Measurements from ENCODE around the gene DLST. TPM values are rescaled to one million over a fixed set of nuclear protein-coding genes. Genes with fewer than 3 reads are reported as not detected.
A peak's percentile ranks its signal among the peaks of the same experiment; 100 is the strongest.

Gene DLST
- total and polyA plus RNA-seq, 3 experiments from 2014 or later: 8.8 to 161 (median 160) TPM

GRCh38 chr14:74855021-74855420 is 26.7 kb upstream of the DLST start:
- H3K4me1 Mint-ChIP-seq: peaks cover 12 to 22% (median 22%) of the 10 kb centered on the region in 3 donors
- H3K27me3 ChIP-seq (ENCODE audit: insufficient read depth, low read length, poor library complexity, severe bottlenecking): no peaks in the 10 kb centered on the region
- no peak overlapping the region for H3K4me3 Mint-ChIP-seq
- H3K4me3 ChIP-seq (ENCODE audit: low read length): no peak overlapping the region
- peak overlapping the region in 1 of 8 donors; percentile 4 for H3K27ac Mint-ChIP-seq
- DNase-seq: no peak
- H3K27ac ChIP-seq (ENCODE audit: low read depth, low read length): no peak overlapping the region
- H3K36me3 Mint-ChIP-seq: peaks cover 0 to 7% (median 2%) of the 10 kb centered on the region in 3 donors
- no peaks in the 10 kb centered on the region for H3K27me3 Mint-ChIP-seq
- no peaks in the 10 kb centered on the region for H3K36me3 ChIP-seq (ENCODE audit: insufficient read depth, low read length)
- H3K9me3 ChIP-seq (ENCODE audit: low read length): no peaks in the 10 kb centered on the region
- no peaks in the 10 kb centered on the region for H3K9me3 Mint-ChIP-seq
- H3K4me1 ChIP-seq (ENCODE audit: insufficient read depth, low read length): peaks cover 26% of the 10 kb centered on the region
- ChIA-PET CTCF (interaction anchor here (1.1 to 13.5 kb wide), 3 partner anchors 17 to 52 kb away, joined by 3 to 334 read pairs (median 4); no protein-coding TSS in a partner anchor), POLR2A (interaction anchor here (0.5 kb wide), 1 partner anchor 214 kb away, joined by 4 read pairs; no protein-coding TSS in a partner anchor)

GRCh38 chr14:74855945-74856344 is 25.8 kb upstream of the DLST start:
- POLR2A ChIA-PET: interaction anchor here (0.6 kb wide), 1 partner anchor 21 kb away, joined by 6 read pairs; no protein-coding TSS in a partner anchor
- Mint-ChIP-seq H3K36me3 (peaks cover 0 to 7% (median 2%) of the 10 kb centered on the region in 3 donors), H3K4me3 (no peak overlapping the region), H3K27me3 (no peaks in the 10 kb centered on the region), H3K27ac (no peak overlapping the region), H3K9me3 (no peaks in the 10 kb centered on the region), H3K4me1 (peaks cover 13 to 26% (median 25%) of the 10 kb centered on the region in 3 donors)
- Histone ChIP-seq H3K27me3 (ENCODE audit: insufficient read depth, low read length, poor library complexity, severe bottlenecking) (no peaks in the 10 kb centered on the region), H3K36me3 (ENCODE audit: insufficient read depth, low read length) (no peaks in the 10 kb centered on the region), H3K4me1 (ENCODE audit: insufficient read depth, low read length) (peaks cover 31% of the 10 kb centered on the region), H3K4me3 (ENCODE audit: low read length) (no peak overlapping the region), H3K27ac (ENCODE audit: low read depth, low read length) (no peak overlapping the region), H3K9me3 (ENCODE audit: low read length) (no peaks in the 10 kb centered on the region)
- CTCF ChIA-PET: interaction anchor here (1.1 to 13.5 kb wide), 3 partner anchors 18 to 51 kb away, joined by 3 to 334 read pairs (median 4); no protein-coding TSS in a partner anchor
- DNase-seq: no peak

DNA sequence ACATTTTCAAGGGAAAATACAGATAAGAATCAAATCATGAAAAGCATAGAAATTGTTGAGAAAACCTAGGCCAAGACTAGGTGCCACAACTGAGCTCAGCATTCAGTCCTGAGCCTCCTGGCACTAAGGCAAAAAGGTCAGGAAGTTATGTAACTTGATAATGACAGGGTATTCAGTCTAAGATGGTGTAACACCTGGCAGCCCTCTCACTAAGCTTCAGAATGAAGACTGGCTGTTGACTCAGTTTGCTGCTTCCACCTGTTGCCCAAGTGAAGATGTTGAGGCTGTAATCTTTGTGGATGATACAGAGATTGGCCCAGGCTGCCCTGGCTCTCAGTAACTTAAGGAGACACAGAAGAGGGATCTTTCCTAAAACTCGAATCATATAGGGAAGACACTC is 25.4 kb upstream of the DLST start:
- ChIA-PET CTCF (interaction anchor here (0.9 to 13.5 kb wide), 3 partner anchors 22 to 51 kb away, joined by 3 to 334 read pairs (median 4); no protein-coding TSS in a partner anchor), POLR2A (interaction anchor here (0.6 kb wide), 1 partner anchor 21 kb away, joined by 6 read pairs; no protein-coding TSS in a partner anchor)
- no peak for DNase-seq
- Mint-ChIP-seq H3K36me3 (peaks cover 0 to 7% (median 2%) of the 10 kb centered on the region in 3 donors), H3K27ac (peak overlapping the region in 1 of 8 donors; percentile 16), H3K27me3 (no peaks in the 10 kb centered on the region), H3K4me1 (peaks cover 15 to 27% (median 27%) of the 10 kb centered on the region in 3 donors), H3K4me3 (no peak overlapping the region), H3K9me3 (no peaks in the 10 kb centered on the region)
- Histone ChIP-seq H3K27me3 (ENCODE audit: insufficient read depth, low read length, poor library complexity, severe bottlenecking) (no peaks in the 10 kb centered on the region), H3K36me3 (ENCODE audit: insufficient read depth, low read length) (no peaks in the 10 kb centered on the region), H3K4me3 (ENCODE audit: low read length) (no peak overlapping the region), H3K4me1 (ENCODE audit: insufficient read depth, low read length) (peaks cover 34% of the 10 kb centered on the region), H3K9me3 (ENCODE audit: low read length) (no peaks in the 10 kb centered on the region), H3K27ac (ENCODE audit: low read depth, low read length) (no peak overlapping the region)

DNA sequence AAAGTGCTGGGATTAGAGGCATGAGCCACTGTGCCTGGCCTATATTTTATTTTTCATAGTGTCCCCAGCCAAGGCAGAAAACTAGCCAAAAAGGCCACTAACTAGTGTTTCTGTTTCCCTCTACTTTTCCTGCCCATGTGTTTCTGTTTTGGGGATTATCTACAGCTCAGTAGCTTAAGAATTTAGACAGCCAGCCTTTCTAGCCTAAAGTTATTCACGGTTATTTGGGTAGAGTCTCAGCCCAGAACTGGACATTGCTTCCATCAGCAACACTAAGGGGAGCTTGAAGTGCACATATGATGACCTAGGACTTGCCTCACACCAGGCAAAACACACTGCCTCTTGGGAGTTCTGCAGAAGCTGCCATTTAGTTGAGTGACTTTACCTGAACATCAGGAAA is 23.7 kb upstream of the DLST start:
- Histone ChIP-seq H3K27ac (ENCODE audit: low read depth, low read length) (no peak overlapping the region), H3K36me3 (ENCODE audit: insufficient read depth, low read length) (no peaks in the 10 kb centered on the region), H3K4me3 (ENCODE audit: low read length) (no peak overlapping the region), H3K4me1 (ENCODE audit: insufficient read depth, low read length) (peaks cover 28% of the 10 kb centered on the region), H3K9me3 (ENCODE audit: low read length) (no peaks in the 10 kb centered on the region), H3K27me3 (ENCODE audit: insufficient read depth, low read length, poor library complexity, severe bottlenecking) (no peaks in the 10 kb centered on the region)
- H3K4me3 Mint-ChIP-seq: no peak overlapping the region
- POLR2A ChIA-PET: no interaction called here
- no peak overlapping the region for H3K27ac Mint-ChIP-seq
- H3K4me1 Mint-ChIP-seq: peaks cover 10 to 18% (median 18%) of the 10 kb centered on the region in 3 donors
- H3K27me3 Mint-ChIP-seq: peaks cover 0 to 1% of the 10 kb centered on the region in 2 donors
- CTCF ChIA-PET: interaction anchor here (0.6 to 13.5 kb wide), 6 partner anchors 13 to 1098 kb away, joined by 3 to 334 read pairs (median 4); a partner anchor contains a TSS
- H3K36me3 Mint-ChIP-seq: peaks cover 0 to 7% (median 2%) of the 10 kb centered on the region in 3 donors
- DNase-seq: no peak
- H3K9me3 Mint-ChIP-seq: no peaks in the 10 kb centered on the region

DNA sequence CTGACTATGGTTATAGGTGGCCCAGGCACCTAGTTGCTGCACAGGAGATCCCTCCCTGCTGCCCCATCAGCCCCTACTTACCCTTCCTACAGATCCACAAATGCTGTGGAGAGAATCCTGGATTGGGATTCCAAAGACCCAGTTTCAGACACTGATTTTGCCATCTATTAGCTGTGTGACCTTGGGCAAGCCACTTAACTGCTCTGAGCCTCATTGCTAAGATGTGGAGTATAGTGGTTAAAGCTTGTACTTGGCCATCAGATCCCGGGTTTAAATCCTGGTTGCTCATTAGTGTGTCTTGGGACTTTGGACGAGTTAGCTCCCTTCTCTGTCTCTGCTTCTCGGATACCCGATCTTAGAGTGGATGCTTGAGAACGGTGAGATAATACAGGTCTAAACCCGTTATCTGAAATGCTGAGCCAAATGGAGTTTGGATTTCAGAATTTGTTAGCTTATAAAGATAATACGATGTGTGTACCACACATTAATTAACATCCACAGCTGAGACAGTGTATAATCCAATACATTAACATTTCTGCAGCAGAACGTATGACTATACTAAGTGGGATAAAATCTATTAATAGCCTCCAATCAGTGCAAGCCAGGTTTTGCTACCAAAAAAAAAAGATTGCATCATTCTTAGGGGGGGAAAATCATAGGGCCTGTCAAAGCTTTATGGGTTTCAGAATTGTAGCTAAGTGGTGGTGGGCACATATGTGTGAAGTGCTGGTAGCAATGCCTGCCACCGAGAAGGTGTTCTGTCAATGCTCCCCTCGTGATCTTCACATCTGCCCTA is 21.8 kb upstream of the DLST start:
- CTCF ChIA-PET: interaction anchor here (0.9 to 13.5 kb wide), 26 partner anchors 8 to 251 kb away, joined by 3 to 334 read pairs (median 8); partner anchors contain the start of genes DLST, PROX2 and RPS6KL1
- Histone ChIP-seq H3K36me3 (ENCODE audit: insufficient read depth, low read length) (no peaks in the 10 kb centered on the region), H3K4me1 (ENCODE audit: insufficient read depth, low read length) (peaks cover 15% of the 10 kb centered on the region), H3K27ac (ENCODE audit: low read depth, low read length) (no peak overlapping the region), H3K27me3 (ENCODE audit: insufficient read depth, low read length, poor library complexity, severe bottlenecking) (no peaks in the 10 kb centered on the region), H3K9me3 (ENCODE audit: low read length) (no peaks in the 10 kb centered on the region), H3K4me3 (ENCODE audit: low read length) (no peak overlapping the region)
- H3K36me3 Mint-ChIP-seq: peaks cover 0 to 7% (median 2%) of the 10 kb centered on the region in 3 donors
- H3K27me3 Mint-ChIP-seq: peaks cover 0 to 1% of the 10 kb centered on the region in 2 donors
- no peak overlapping the region for H3K27ac Mint-ChIP-seq
- no peak overlapping the region for H3K4me3 Mint-ChIP-seq
- POLR2A ChIA-PET: interaction anchor here (1.5 kb wide), 1 partner anchor 46 kb away, joined by 8 read pairs; no protein-coding TSS in a partner anchor
- H3K4me1 Mint-ChIP-seq: peaks cover 3 to 5% (median 5%) of the 10 kb centered on the region in 3 donors
- H3K9me3 Mint-ChIP-seq: no peaks in the 10 kb centered on the region
- no peak for DNase-seq

DNA sequence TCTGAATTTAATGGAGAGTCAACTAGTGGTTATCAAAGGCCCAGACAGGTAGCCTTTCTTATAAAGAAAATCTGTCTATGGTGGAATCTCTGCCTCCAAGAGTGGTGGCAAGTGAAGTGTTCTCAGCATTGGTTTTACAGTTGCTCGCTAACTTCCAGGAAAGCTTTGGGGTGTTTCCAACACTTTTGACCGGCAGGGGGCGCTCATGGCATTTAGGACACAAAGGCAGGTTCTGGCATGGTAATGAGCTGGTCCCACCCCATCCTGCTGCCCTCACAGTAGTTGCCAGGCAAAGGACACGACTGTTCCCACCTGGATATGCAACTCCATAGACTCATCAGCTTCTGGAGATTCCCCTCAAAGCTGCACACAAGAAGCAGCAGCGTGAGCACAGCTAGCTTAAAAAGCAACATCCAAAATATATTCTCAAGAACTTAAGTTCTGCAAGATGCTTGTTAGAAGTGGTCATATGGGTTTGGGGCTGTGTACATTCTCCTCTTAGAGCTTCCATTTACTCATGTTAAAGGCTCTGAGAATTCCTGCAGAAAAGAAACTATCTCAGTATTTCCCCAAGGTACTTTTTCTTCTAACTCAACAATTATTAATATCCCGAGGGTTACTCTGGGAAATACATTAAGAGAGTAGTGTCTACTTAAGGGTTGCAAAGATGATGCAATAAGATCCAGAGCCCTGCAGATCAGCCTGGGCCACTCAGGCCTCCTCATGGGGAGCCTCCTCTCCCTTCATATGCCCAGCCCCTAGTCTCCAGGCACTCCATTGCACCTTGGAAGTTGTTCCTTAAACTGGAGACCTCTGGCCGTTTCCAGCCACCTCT is 20.6 kb upstream of the DLST start:
- Histone ChIP-seq H3K4me1 (ENCODE audit: insufficient read depth, low read length) (peaks cover 8% of the 10 kb centered on the region), H3K9me3 (ENCODE audit: low read length) (no peaks in the 10 kb centered on the region), H3K4me3 (ENCODE audit: low read length) (no peak overlapping the region), H3K36me3 (ENCODE audit: insufficient read depth, low read length) (no peaks in the 10 kb centered on the region), H3K27me3 (ENCODE audit: insufficient read depth, low read length, poor library complexity, severe bottlenecking) (no peaks in the 10 kb centered on the region), H3K27ac (ENCODE audit: low read depth, low read length) (no peak overlapping the region)
- ChIA-PET POLR2A (interaction anchor here (0.6 to 1.5 kb wide), 4 partner anchors 22 to 45 kb away, joined by 3 to 8 read pairs (median 4); no protein-coding TSS in a partner anchor), CTCF (interaction anchor here (0.7 to 13.5 kb wide), 36 partner anchors 8 to 302 kb away, joined by 3 to 334 read pairs (median 6); partner anchors contain the start of genes DLST, PROX2 and RPS6KL1)
- Mint-ChIP-seq H3K9me3 (no peaks in the 10 kb centered on the region), H3K36me3 (peaks cover 0 to 4% (median 0%) of the 10 kb centered on the region in 3 donors), H3K4me1 (peaks cover 4 to 7% (median 6%) of the 10 kb centered on the region in 3 donors), H3K27ac (no peak overlapping the region), H3K4me3 (no peak overlapping the region), H3K27me3 (peaks cover 0 to 1% of the 10 kb centered on the region in 2 donors)
- DNase-seq: peak; percentile 76 to 92 (median 86)

GRCh38 chr14:74861734-74862090 is 20.0 kb upstream of the DLST start:
- ChIA-PET CTCF (interaction anchor here (0.7 to 13.5 kb wide), 20 partner anchors 9 to 253 kb away, joined by 3 to 334 read pairs (median 12); partner anchors contain the start of genes DLST and PROX2), POLR2A (interaction anchor here (1.1 kb wide), 1 partner anchor 23 kb away, joined by 3 read pairs; no protein-coding TSS in a partner anchor)
- H3K4me3 ChIP-seq (ENCODE audit: low read length): no peak overlapping the region
- peaks cover 10% of the 10 kb centered on the region for H3K4me1 ChIP-seq (ENCODE audit: insufficient read depth, low read length)
- H3K9me3 ChIP-seq (ENCODE audit: low read length): no peaks in the 10 kb centered on the region
- H3K27ac ChIP-seq (ENCODE audit: low read depth, low read length): no peak overlapping the region
- no peak for DNase-seq
- Mint-ChIP-seq H3K9me3 (no peaks in the 10 kb centered on the region), H3K27ac (no peak overlapping the region), H3K4me1 (peaks cover 10 to 13% (median 12%) of the 10 kb centered on the region in 3 donors), H3K27me3 (peaks cover 0 to 1% of the 10 kb centered on the region in 2 donors), H3K4me3 (no peak overlapping the region), H3K36me3 (peaks cover 0 to 3% (median 0%) of the 10 kb centered on the region in 3 donors)
- no peaks in the 10 kb centered on the region for H3K36me3 ChIP-seq (ENCODE audit: insufficient read depth, low read length)
- no peaks in the 10 kb centered on the region for H3K27me3 ChIP-seq (ENCODE audit: insufficient read depth, low read length, poor library complexity, severe bottlenecking)
